OCI-LY7 (cell line): ENCODE measurements around the gene HCN3. TPM values are rescaled to one million over a fixed set of nuclear protein-coding genes. Genes with fewer than 3 reads are reported as not detected.
A peak's percentile ranks its signal among the peaks of the same experiment; 100 is the strongest.

Experiments used
- BruUV-seq: library from RNA; stranded (reverse); fragments of 400-500 nt; replicated peaks from 2 replicates; lab custom pipeline; 2021; lab: Mats Ljungman, UMichigan
- CTCF ChIA-PET: fragments of 300-600 bp; sonication (Branson Sonifier 250); formaldehyde crosslinking; loops from one replicate; lab custom pipeline; 2022; ENCODE audit warnings: antibody characterized with exemption; ENCODE audit not compliant: unreplicated experiment; lab: Charles Lee
- POLR2A ChIA-PET: fragments of 300-600 bp; sonication (Branson Sonifier 250); formaldehyde crosslinking; loops from one replicate; lab custom pipeline; 2022; ENCODE audit warnings: antibody characterized with exemption; lab: Charles Lee
- DNase-seq: peaks from one replicate; pipeline ENCODE4 v3.0.0-alpha.2; 2015; ENCODE audit warnings: low spot score
- H2AFZ ChIP-seq: fragments of 200-600 bp; sonication (generic), shearing (Covaris generic); 2 replicates; pipeline ENCODE4 v1.6.1; 2014; ENCODE audit warnings: mild to moderate bottlenecking, antibody characterized with exemption, low read length, moderate library complexity
- H3K27ac ChIP-seq: fragments of 200-600 bp; sonication (generic); 2 replicates; pipeline ENCODE4 v1.5.1; 2014; ENCODE audit warnings: mixed run types, low read depth, mild to moderate bottlenecking, moderate library complexity, low read length, inconsistent platforms; ENCODE audit not compliant: poor library complexity, severe bottlenecking
- H3K36me3 ChIP-seq: fragments of 200-600 bp; sonication (generic); 2 replicates; pipeline ENCODE4 v1.6.1; 2014; ENCODE audit warnings: mild to moderate bottlenecking, antibody characterized with exemption, low read length, moderate library complexity, mixed read lengths; ENCODE audit not compliant: insufficient read depth
- H3K4me1 ChIP-seq: fragments of 200-600 bp; sonication (generic); 2 replicates; pipeline ENCODE4 v1.5.1; 2014; ENCODE audit warnings: mild to moderate bottlenecking, low read length; ENCODE audit not compliant: insufficient read depth, poor library complexity, severe bottlenecking
- H3K4me2 ChIP-seq: fragments of 200-600 bp; sonication (generic); 2 replicates; pipeline ENCODE4 v1.6.1; 2014; ENCODE audit warnings: mild to moderate bottlenecking, low read length
- H3K4me3 ChIP-seq: fragments of 200-600 bp; sonication (generic); 2 replicates; pipeline ENCODE4 v1.5.1; 2014; ENCODE audit warnings: mild to moderate bottlenecking, low read depth, low read length; ENCODE audit not compliant: poor library complexity, severe bottlenecking
- H3K79me2 ChIP-seq: fragments of 200-600 bp; sonication (generic); 2 replicates; pipeline ENCODE4 v1.6.1; 2016; ENCODE audit warnings: low read depth, mild to moderate bottlenecking, low read length, moderate library complexity, mixed read lengths; ENCODE audit not compliant: insufficient read depth
- H3K9me2 ChIP-seq: fragments of 200-600 bp; sonication (generic); 2 replicates; pipeline ENCODE4 v1.6.1; 2016; ENCODE audit warnings: mild to moderate bottlenecking, low read length, mixed read lengths; ENCODE audit not compliant: insufficient read depth
- H3K9me3 ChIP-seq: fragments of 200-600 bp; sonication (generic); 2 replicates; pipeline ENCODE4 v1.6.1; 2014; ENCODE audit warnings: mild to moderate bottlenecking, mixed run types, low read length, mixed read lengths
- H4K20me1 ChIP-seq: fragments of 200-600 bp; sonication (generic); 2 replicates; pipeline ENCODE4 v1.6.1; 2014; ENCODE audit warnings: mild to moderate bottlenecking, antibody characterized with exemption, low read length, moderate library complexity, mixed read lengths; ENCODE audit not compliant: insufficient read depth
- CTCF ChIP-seq: fragments of 200-600 bp; sonication (generic); conservative IDR thresholded peaks from 2 replicates; pipeline ENCODE4 v1.5.1; 2014; ENCODE audit warnings: mild to moderate bottlenecking, antibody characterized with exemption, low read length, moderate library complexity, mixed read lengths
- EZH2phosphoT487 ChIP-seq: fragments of 200-600 bp; sonication (generic); IDR thresholded peaks from 2 replicates; pipeline ENCODE4 v1.6.1; 2018; ENCODE audit warnings: low read depth, borderline replicate concordance, mild to moderate bottlenecking, mixed run types, antibody characterized with exemption, low read length, moderate library complexity, mixed read lengths
- intact Hi-C: fragments of 100-400 bp; cut with micrococcal nuclease; formaldehyde crosslinking; loops from one replicate; pipeline ENCODE4 v1.10.0; 2022; ENCODE audit not compliant: unreplicated experiment
- total RNA-seq, 2 experiments: library from RNA; depleted of rRNA in 1 of 2; stranded (reverse); fragments of >200 nt in 1 of 2; shearing (Covaris generic) in 1 of 2; gene quantifications; 2 replicates each; pipeline ENCODE4 v1.2.3, GENCODE V29; 2014 to 2022

The HCN3 gene
- total RNA-seq, 2 experiments from 2014 or later: 6.7 to 19.2 TPM

- Histone ChIP-seq H3K4me3 (peak overlapping the region; percentile 27), H3K36me3 (no peaks in the 10 kb centered on the region), H3K79me2 (no peaks in the 10 kb centered on the region), H2AFZ (peak overlapping the region; percentile 57), H3K4me1 (peaks cover 17% of the 10 kb centered on the region), H3K4me2 (peak overlapping the region; percentile 57), H4K20me1 (no peaks in the 10 kb centered on the region), H3K27ac (peak overlapping the region; percentile 57), H3K9me3 (no peaks in the 10 kb centered on the region), H3K9me2 (no peaks in the 10 kb centered on the region)
- intact Hi-C loops: no loop called here
- ChIA-PET POLR2A (interaction anchor here (0.7 to 1.3 kb wide), 6 partner anchors 11 to 228 kb away, joined by 3 to 10 read pairs (median 4); partner anchors contain the start of genes CLK2 and FDPS), CTCF (interaction anchor here (0.6 to 1.0 kb wide), 4 partner anchors 20 to 851 kb away, joined by 3 to 4 read pairs (median 3); partner anchors contain the start of gene HCN3)
- TF ChIP-seq CTCF: peak; percentile 64; the same call in 1 of the 2 replicates
- TF ChIP-seq EZH2phosphoT487: no peak
- no TSS peak for BruUV-seq
- peak; percentile 57 for DNase-seq
Observed at GRCh38 chr1:155297384-155297783, 20.1 kb downstream of the HCN3 start.

GRCh38 chr1:155300024-155300423, 22.8 kb downstream of the HCN3 start:
- no peaks in the 10 kb centered on the region for H3K9me3 ChIP-seq
- no peaks in the 10 kb centered on the region for H3K36me3 ChIP-seq
- H3K4me3 ChIP-seq: no peak overlapping the region
- no peak for DNase-seq
- no peaks in the 10 kb centered on the region for H3K9me2 ChIP-seq
- intact Hi-C loops: no loop called here
- ChIA-PET CTCF (no interaction called here), POLR2A (interaction anchor here (0.5 kb wide), 1 partner anchor 266 kb away, joined by 3 read pairs; no protein-coding TSS in a partner anchor)
- H3K4me2 ChIP-seq: no peak overlapping the region
- no peaks in the 10 kb centered on the region for H4K20me1 ChIP-seq
- BruUV-seq: no TSS peak
- no peaks in the 10 kb centered on the region for H3K79me2 ChIP-seq
- no peak overlapping the region for H2AFZ ChIP-seq
- TF ChIP-seq EZH2phosphoT487 (no peak), CTCF (no peak)
- no peak overlapping the region for H3K27ac ChIP-seq
- H3K4me1 ChIP-seq: peaks cover 17% of the 10 kb centered on the region

- H2AFZ ChIP-seq: no peak overlapping the region
- H3K79me2 ChIP-seq: no peaks in the 10 kb centered on the region
- H4K20me1 ChIP-seq: no peaks in the 10 kb centered on the region
- H3K36me3 ChIP-seq: no peaks in the 10 kb centered on the region
- H3K9me2 ChIP-seq: no peaks in the 10 kb centered on the region
- ChIA-PET POLR2A (interaction anchor here (0.5 kb wide), 1 partner anchor 265 kb away, joined by 3 read pairs; no protein-coding TSS in a partner anchor), CTCF (no interaction called here)
- no peak overlapping the region for H3K4me3 ChIP-seq
- TF ChIP-seq CTCF: no peak
- TF ChIP-seq EZH2phosphoT487: no peak
- DNase-seq: no peak
- H3K4me1 ChIP-seq: peaks cover 22% of the 10 kb centered on the region
- no TSS peak for BruUV-seq
- H3K27ac ChIP-seq: no peak overlapping the region
- no peaks in the 10 kb centered on the region for H3K9me3 ChIP-seq
- no peak overlapping the region for H3K4me2 ChIP-seq
- intact Hi-C loops: no loop called here
Observed at GRCh38 chr1:155300553-155301329, 23.5 kb downstream of the HCN3 start.
